ENCODE data around the gene ANO4.
"Not testable (repeated sequence)": the region's sequence is repeated elsewhere in the genome, so short reads cannot be mapped to it uniquely, and the experiment has no call there.

DNA sequence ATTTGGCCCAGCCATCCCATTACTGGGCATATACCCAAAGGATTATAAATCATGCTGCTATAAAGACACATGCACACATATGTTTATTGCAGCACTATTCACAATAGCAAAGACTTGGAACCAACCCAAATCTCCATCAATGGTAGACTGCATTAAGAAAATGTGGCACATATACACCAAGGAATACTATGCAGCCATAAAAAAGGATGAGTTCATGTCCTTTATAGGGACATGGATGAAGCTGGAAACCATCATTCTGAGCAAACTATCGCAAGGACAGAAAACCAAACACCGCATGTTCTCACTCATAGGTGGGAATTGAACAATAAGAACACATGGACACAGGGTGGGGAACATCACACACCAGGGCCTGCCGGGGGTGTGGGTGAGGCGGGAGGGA is 295.6 kb downstream of the ANO4 start:
- TF ChIP-seq, protein P1, sequence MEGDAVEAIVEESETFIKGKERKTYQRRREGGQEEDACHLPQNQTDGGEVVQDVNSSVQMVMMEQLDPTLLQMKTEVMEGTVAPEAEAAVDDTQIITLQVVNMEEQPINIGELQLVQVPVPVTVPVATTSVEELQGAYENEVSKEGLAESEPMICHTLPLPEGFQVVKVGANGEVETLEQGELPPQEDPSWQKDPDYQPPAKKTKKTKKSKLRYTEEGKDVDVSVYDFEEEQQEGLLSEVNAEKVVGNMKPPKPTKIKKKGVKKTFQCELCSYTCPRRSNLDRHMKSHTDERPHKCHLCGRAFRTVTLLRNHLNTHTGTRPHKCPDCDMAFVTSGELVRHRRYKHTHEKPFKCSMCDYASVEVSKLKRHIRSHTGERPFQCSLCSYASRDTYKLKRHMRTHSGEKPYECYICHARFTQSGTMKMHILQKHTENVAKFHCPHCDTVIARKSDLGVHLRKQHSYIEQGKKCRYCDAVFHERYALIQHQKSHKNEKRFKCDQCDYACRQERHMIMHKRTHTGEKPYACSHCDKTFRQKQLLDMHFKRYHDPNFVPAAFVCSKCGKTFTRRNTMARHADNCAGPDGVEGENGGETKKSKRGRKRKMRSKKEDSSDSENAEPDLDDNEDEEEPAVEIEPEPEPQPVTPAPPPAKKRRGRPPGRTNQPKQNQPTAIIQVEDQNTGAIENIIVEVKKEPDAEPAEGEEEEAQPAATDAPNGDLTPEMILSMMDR (conservative IDR thresholded peaks at IDR 0.05; ENCODE audit: low read length) = not testable (repeated sequence)
- TF ChIP-seq EZH2phosphoT487 (IDR thresholded peaks at IDR 0.05; ENCODE audit: borderline replicate concordance) = not testable (repeated sequence)
